ENCODE measurements around the gene FAM3A. TPM values are rescaled to one million over a fixed set of nuclear protein-coding genes. Genes with fewer than 3 reads are reported as not detected.

Gene FAM3A
- total and polyA plus RNA-seq, 2 experiments from 2014 or later, result 12.0 to 16.5 TPM

DNA sequence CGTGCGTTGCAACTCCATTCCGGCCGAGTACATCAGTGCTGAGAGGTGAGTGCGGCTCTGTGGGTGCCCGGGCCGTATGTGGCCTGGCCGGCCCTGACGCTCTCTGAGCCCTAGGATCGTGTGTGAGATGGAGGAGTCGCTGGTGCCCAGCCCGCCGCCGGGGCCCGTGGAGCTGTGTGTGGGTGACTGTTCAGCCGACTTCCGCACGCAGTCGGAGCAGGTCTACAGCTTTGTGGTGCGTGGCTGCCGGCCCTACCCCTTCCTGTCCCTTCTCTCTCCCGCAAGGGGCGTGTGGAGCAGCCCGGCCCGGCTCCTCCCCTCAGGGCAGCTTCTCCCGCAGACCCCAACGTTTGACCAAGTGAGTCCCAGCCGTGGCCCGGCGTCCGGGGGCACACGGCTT is 50.0 kb downstream of the FAM3A start (continued):
- TF ChIP-seq, protein P1, sequence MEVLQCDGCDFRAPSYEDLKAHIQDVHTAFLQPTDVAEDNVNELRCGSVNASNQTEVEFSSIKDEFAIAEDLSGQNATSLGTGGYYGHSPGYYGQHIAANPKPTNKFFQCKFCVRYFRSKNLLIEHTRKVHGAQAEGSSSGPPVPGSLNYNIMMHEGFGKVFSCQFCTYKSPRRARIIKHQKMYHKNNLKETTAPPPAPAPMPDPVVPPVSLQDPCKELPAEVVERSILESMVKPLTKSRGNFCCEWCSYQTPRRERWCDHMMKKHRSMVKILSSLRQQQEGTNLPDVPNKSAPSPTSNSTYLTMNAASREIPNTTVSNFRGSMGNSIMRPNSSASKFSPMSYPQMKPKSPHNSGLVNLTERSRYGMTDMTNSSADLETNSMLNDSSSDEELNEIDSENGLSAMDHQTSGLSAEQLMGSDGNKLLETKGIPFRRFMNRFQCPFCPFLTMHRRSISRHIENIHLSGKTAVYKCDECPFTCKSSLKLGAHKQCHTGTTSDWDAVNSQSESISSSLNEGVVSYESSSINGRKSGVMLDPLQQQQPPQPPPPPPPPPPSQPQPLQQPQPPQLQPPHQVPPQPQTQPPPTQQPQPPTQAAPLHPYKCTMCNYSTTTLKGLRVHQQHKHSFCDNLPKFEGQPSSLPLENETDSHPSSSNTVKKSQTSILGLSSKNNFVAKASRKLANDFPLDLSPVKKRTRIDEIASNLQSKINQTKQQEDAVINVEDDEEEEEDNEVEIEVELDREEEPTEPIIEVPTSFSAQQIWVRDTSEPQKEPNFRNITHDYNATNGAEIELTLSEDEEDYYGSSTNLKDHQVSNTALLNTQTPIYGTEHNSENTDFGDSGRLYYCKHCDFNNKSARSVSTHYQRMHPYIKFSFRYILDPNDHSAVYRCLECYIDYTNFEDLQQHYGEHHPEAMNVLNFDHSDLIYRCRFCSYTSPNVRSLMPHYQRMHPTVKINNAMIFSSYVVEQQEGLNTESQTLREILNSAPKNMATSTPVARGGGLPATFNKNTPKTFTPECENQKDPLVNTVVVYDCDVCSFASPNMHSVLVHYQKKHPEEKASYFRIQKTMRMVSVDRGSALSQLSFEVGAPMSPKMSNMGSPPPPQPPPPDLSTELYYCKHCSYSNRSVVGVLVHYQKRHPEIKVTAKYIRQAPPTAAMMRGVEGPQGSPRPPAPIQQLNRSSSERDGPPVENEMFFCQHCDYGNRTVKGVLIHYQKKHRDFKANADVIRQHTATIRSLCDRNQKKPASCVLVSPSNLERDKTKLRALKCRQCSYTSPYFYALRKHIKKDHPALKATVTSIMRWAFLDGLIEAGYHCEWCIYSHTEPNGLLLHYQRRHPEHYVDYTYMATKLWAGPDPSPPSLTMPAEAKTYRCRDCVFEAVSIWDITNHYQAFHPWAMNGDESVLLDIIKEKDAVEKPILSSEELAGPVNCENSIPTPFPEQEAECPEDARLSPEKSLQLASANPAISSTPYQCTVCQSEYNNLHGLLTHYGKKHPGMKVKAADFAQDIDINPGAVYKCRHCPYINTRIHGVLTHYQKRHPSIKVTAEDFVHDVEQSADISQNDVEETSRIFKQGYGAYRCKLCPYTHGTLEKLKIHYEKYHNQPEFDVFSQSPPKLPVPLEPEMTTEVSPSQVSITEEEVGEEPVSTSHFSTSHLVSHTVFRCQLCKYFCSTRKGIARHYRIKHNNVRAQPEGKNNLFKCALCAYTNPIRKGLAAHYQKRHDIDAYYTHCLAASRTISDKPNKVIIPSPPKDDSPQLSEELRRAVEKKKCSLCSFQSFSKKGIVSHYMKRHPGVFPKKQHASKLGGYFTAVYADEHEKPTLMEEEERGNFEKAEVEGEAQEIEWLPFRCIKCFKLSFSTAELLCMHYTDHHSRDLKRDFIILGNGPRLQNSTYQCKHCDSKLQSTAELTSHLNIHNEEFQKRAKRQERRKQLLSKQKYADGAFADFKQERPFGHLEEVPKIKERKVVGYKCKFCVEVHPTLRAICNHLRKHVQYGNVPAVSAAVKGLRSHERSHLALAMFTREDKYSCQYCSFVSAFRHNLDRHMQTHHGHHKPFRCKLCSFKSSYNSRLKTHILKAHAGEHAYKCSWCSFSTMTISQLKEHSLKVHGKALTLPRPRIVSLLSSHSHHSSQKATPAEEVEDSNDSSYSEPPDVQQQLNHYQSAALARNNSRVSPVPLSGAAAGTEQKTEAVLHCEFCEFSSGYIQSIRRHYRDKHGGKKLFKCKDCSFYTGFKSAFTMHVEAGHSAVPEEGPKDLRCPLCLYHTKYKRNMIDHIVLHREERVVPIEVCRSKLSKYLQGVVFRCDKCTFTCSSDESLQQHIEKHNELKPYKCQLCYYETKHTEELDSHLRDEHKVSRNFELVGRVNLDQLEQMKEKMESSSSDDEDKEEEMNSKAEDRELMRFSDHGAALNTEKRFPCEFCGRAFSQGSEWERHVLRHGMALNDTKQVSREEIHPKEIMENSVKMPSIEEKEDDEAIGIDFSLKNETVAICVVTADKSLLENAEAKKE (CRISPR knock-in tag; IDR thresholded peaks at IDR 0.05), result no peak
- TF ChIP-seq, protein P2, sequence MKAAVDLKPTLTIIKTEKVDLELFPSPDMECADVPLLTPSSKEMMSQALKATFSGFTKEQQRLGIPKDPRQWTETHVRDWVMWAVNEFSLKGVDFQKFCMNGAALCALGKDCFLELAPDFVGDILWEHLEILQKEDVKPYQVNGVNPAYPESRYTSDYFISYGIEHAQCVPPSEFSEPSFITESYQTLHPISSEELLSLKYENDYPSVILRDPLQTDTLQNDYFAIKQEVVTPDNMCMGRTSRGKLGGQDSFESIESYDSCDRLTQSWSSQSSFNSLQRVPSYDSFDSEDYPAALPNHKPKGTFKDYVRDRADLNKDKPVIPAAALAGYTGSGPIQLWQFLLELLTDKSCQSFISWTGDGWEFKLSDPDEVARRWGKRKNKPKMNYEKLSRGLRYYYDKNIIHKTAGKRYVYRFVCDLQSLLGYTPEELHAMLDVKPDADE (IDR thresholded peaks at IDR 0.05), result no peak
- no peak for TF ChIP-seq JUNB (IDR thresholded peaks at IDR 0.05; ENCODE audit: unreplicated experiment)
- TF ChIP-seq, protein P3, sequence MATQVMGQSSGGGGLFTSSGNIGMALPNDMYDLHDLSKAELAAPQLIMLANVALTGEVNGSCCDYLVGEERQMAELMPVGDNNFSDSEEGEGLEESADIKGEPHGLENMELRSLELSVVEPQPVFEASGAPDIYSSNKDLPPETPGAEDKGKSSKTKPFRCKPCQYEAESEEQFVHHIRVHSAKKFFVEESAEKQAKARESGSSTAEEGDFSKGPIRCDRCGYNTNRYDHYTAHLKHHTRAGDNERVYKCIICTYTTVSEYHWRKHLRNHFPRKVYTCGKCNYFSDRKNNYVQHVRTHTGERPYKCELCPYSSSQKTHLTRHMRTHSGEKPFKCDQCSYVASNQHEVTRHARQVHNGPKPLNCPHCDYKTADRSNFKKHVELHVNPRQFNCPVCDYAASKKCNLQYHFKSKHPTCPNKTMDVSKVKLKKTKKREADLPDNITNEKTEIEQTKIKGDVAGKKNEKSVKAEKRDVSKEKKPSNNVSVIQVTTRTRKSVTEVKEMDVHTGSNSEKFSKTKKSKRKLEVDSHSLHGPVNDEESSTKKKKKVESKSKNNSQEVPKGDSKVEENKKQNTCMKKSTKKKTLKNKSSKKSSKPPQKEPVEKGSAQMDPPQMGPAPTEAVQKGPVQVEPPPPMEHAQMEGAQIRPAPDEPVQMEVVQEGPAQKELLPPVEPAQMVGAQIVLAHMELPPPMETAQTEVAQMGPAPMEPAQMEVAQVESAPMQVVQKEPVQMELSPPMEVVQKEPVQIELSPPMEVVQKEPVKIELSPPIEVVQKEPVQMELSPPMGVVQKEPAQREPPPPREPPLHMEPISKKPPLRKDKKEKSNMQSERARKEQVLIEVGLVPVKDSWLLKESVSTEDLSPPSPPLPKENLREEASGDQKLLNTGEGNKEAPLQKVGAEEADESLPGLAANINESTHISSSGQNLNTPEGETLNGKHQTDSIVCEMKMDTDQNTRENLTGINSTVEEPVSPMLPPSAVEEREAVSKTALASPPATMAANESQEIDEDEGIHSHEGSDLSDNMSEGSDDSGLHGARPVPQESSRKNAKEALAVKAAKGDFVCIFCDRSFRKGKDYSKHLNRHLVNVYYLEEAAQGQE (IDR thresholded peaks at IDR 0.05; ENCODE audit: unreplicated experiment), result no peak
- no peak for TF ChIP-seq CREB1 (CRISPR knock-in tag; IDR thresholded peaks at IDR 0.05; ENCODE audit: low read depth)
- TF ChIP-seq STAT1 (IDR thresholded peaks at IDR 0.05; ENCODE audit: unreplicated experiment), result no peak

Measured in GM23338 (cell line).